ENCODE data around the gene AIFM1. TPM values are rescaled to one million over a fixed set of nuclear protein-coding genes. Genes with fewer than 3 reads are reported as not detected.

AIFM1 gene
- total RNA-seq, 1 donor, result 15.2 TPM

DNA sequence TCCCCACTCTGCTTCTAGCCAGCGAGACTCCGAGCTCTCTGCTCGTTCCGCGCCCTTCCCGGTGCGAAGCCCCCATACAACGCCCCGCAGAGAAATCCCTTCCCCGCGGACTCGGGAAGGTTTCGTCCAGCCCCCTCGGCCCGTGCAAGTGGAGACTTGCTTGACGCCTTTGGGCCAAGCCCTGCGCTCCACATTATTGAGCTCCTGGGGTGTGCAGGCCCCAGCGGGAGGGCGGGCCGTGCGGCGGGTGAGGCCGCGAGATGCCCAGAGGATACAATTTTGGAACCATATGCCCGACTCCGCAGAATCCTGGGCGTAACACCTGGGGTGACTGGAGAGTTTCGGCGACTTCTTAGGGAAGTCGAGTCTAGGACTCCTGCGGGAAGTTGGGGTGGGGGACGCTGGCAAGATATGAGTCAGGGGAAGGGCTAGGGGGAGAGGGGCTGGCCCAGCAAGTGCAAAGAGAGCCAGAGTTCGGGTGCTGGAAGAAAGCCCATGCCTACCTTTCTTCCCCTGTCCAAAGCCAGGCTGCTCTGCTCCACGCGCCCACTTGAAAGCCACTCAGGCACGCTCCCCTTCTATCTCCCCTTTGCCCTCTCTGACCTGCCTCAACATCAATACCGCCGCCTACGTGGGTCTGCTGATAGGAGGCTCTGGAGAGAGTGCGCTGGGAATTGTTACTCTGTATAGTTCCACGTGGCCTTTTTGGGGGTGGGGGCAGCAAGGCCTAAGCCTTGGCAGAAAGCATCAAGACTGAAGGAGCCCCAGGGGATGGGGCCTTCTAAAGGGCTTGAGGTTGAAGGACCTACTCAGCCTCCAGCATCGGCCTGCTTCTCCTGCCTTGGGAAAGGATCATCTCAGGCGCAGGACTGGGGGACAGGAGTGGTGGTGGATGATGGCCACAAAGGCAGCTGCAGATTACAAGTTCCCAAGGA, 54.2 kb downstream of the AIFM1 start:
- Histone ChIP-seq H3K4me1 (ENCODE audit: insufficient read depth, low read length) (peaks cover 25% of the 10 kb centered on the region), H2AFZ (ENCODE audit: low read length) (peak overlapping the region; percentile 65), H3K79me2 (ENCODE audit: insufficient read depth, low read length) (peaks cover 29% of the 10 kb centered on the region), H3K9me3 (ENCODE audit: low read depth, low read length) (no peaks in the 10 kb centered on the region), H3K27ac (ENCODE audit: low read depth, low read length) (peak overlapping the region; percentile 33), H3K27me3 (ENCODE audit: insufficient read depth, low read length) (no peaks in the 10 kb centered on the region), H4K20me1 (ENCODE audit: insufficient read depth, low read length) (peaks cover 15% of the 10 kb centered on the region), H3K36me3 (ENCODE audit: insufficient read depth, low read length) (no peaks in the 10 kb centered on the region), H3K4me3 (ENCODE audit: insufficient read depth, low read length) (peak overlapping the region; percentile 63), H3K4me2 (ENCODE audit: insufficient read depth, low read length) (peak overlapping the region; percentile 45)
- peak; percentile 84 for DNase-seq (ENCODE audit: insufficient read length, low spot score, missing footprints)
- TF ChIP-seq, protein P1, sequence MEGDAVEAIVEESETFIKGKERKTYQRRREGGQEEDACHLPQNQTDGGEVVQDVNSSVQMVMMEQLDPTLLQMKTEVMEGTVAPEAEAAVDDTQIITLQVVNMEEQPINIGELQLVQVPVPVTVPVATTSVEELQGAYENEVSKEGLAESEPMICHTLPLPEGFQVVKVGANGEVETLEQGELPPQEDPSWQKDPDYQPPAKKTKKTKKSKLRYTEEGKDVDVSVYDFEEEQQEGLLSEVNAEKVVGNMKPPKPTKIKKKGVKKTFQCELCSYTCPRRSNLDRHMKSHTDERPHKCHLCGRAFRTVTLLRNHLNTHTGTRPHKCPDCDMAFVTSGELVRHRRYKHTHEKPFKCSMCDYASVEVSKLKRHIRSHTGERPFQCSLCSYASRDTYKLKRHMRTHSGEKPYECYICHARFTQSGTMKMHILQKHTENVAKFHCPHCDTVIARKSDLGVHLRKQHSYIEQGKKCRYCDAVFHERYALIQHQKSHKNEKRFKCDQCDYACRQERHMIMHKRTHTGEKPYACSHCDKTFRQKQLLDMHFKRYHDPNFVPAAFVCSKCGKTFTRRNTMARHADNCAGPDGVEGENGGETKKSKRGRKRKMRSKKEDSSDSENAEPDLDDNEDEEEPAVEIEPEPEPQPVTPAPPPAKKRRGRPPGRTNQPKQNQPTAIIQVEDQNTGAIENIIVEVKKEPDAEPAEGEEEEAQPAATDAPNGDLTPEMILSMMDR (IDR thresholded peaks at IDR 0.05; ENCODE audit: extremely low read depth, low read depth, low read length), result no peak

DNA sequence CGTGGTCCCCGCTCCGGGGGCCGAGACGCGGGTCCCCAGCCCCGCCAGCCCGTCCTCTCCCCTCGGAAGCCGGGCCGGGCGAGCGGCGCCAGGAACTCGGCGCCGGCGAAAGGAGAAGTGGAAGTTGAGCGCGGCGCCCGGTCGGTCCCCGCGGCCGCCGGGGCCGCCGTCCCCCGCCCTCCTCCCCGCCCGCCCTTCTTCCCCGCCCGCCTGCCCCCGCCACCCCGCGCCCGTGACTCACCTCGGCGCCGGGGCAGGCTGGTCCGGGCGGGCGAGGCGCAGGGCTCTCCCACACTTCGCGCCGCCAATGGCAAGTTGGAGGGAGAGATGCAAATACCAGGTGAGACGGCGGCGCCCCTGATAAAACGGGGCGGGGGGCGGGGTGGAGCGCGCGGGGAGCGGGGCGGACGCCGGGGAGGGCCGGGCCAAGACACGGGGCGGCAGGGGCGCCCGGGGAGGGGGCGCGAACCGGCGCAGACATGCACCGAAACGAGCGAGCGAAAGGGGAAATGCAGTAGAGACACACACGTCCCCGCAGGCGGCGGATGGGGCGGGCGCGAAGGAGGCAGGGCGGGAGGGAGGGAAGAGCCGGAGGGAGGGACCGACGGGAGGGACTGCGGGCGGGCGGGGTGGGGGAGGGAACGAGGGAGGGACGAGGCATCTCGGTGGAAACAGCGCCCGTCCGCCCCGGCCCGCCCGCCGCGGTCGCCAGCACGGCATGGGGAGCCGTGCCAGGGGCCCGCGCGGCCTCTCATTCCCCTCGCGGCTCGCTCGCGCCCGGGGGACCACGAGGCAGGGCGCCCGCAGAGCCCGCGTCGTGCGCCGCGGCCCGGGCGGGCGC, 55.0 kb downstream of the AIFM1 start, which contains the start of gene ELF4:
Gene ELF4 (minus strand): TSS at position 119 of the 841 bp plus-strand sequence. CDS start 29,167 bp downstream, outside the sequence.
- Histone ChIP-seq H3K4me2 (ENCODE audit: insufficient read depth, low read length) (peak within 1 kb of the TSS; percentile 81), H3K36me3 (ENCODE audit: insufficient read depth, low read length) (no peaks in the 10 kb centered on the region), H2AFZ (ENCODE audit: low read length) (peak within 1 kb of the TSS; percentile 65), H3K9me3 (ENCODE audit: low read depth, low read length) (no peaks in the 10 kb centered on the region), H3K4me1 (ENCODE audit: insufficient read depth, low read length) (peaks cover 29% of the 10 kb centered on the region), H4K20me1 (ENCODE audit: insufficient read depth, low read length) (peaks cover 22% of the 10 kb centered on the region), H3K27ac (ENCODE audit: low read depth, low read length) (peak within 1 kb of the TSS; percentile 73), H3K27me3 (ENCODE audit: insufficient read depth, low read length) (no peaks in the 10 kb centered on the region), H3K4me3 (ENCODE audit: insufficient read depth, low read length) (peak within 1 kb of the TSS; percentile 75), H3K79me2 (ENCODE audit: insufficient read depth, low read length) (peaks cover 38% of the 10 kb centered on the region)
- DNase-seq (ENCODE audit: insufficient read length, low spot score, missing footprints), result peak; percentile 95
- TF ChIP-seq, protein P1 (IDR thresholded peaks at IDR 0.05; ENCODE audit: extremely low read depth, low read depth, low read length), result no peak

DNA sequence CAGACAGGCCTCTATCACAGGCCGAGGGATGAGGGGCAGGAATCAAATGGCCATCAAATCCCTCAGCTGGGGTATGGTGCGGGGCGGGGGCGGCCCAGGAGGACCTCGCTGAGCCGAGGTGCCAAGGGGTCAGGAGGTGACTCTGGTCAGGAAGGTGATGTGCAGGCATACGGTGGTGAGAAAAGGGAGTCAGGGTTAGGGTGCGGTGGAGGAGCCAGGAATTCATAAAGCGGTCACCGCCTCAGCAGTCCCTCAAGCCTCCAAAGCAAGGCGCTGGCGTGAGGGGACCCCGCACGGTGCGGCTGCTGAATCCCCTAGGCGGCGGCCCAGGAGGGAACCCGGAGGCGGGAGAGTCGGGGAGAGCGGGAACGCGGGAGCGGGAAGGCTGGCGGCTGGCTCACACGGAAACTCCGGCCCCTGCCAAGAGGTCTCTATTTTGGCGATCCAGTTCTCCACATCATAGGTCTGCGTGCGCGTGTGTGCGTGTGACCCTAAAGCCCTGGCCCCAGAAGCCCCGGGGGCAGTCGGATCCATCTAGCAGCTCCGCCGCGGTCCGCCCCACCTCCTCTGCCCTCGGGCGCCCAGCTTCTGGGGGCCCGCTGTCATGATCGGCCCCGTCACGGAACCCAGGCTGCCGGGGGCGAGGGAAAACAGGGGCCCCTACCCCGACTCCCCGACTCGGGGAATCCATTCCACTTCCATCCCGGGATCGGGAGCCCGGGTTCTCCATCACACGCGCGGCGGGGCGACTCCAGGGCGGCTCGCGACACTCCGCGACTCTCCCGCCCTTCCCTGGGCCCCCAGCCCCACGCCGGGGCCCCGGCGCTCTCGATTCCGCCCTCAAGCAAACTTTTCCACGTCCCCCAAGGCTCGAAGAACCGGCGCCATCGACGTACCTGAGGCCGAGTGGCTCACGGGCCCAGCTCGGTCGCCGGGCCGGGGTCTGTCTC, 55.9 kb downstream of the AIFM1 start:
- TF ChIP-seq, protein P1 (IDR thresholded peaks at IDR 0.05; ENCODE audit: extremely low read depth, low read depth, low read length), result no peak
- Histone ChIP-seq H3K27ac (ENCODE audit: low read depth, low read length) (peak overlapping the region; percentile 73), H4K20me1 (ENCODE audit: insufficient read depth, low read length) (peaks cover 27% of the 10 kb centered on the region), H3K4me1 (ENCODE audit: insufficient read depth, low read length) (peaks cover 30% of the 10 kb centered on the region), H2AFZ (ENCODE audit: low read length) (no peak overlapping the region), H3K9me3 (ENCODE audit: low read depth, low read length) (no peaks in the 10 kb centered on the region), H3K36me3 (ENCODE audit: insufficient read depth, low read length) (no peaks in the 10 kb centered on the region), H3K79me2 (ENCODE audit: insufficient read depth, low read length) (peaks cover 45% of the 10 kb centered on the region), H3K4me3 (ENCODE audit: insufficient read depth, low read length) (peak overlapping the region; percentile 75), H3K27me3 (ENCODE audit: insufficient read depth, low read length) (no peaks in the 10 kb centered on the region), H3K4me2 (ENCODE audit: insufficient read depth, low read length) (peak overlapping the region; percentile 81)
- DNase-seq (ENCODE audit: insufficient read length, low spot score, missing footprints), result peak; percentile 90
